ENCODE data around the gene ELF4. TPM values are rescaled to one million over a fixed set of nuclear protein-coding genes. Genes with fewer than 3 reads are reported as not detected.
A peak's percentile ranks its signal among the peaks of the same experiment; 100 is the strongest.

The ELF4 gene
- total and polyA plus RNA-seq, 2 of the 13 experiments (the other 11 are each of a cell fraction or from before 2014, with no cell fraction given), result 1.3 to 2.6 TPM

DNA sequence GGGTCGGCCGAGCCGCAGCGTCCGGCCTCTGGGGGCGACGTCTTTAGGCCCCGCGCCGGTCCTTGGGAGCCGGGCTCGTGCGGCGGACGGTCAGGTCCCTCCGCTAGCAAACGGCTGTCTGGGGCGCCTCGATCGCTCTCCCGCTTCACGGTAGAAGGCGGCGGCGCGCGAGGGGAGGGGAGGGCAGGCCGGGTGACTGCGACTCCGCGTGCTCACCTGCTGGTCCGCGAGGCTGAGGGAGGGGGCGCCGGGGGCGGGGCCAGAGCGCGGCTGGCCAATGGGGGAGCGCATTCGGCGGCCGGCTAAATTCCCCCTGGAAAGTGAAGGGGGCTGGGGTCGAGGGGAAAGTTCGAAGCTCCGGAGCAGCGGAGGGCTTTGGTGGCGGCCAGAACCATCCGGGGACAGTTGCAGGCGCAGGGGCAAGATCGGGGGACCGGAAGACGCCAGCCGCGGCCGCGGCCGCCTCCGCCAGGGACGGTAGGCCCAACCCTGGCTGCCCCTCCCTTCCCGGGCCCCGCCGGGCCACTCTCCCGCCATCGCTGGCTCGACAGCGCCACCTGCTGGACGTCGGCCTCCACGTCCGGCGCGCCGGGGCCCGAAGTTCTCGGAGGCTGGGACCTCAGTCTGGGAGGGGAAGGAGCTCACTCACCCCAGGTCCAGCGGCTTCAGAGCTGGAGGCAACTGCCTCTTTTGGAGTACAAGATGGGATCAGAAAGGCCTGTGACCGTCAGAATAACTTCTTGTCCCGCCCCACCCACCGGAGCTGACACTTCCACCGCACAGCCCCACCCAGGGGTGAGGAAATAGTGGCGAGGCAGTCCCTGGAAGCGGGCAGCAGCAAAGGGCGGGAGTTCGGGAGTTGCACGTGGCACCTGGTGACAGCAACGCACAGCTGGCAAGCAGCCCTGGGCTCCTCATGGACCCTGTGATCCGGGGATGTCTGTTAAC lies 49.9 kb downstream of the ELF4 start (continued):
- TF ChIP-seq, protein P1, sequence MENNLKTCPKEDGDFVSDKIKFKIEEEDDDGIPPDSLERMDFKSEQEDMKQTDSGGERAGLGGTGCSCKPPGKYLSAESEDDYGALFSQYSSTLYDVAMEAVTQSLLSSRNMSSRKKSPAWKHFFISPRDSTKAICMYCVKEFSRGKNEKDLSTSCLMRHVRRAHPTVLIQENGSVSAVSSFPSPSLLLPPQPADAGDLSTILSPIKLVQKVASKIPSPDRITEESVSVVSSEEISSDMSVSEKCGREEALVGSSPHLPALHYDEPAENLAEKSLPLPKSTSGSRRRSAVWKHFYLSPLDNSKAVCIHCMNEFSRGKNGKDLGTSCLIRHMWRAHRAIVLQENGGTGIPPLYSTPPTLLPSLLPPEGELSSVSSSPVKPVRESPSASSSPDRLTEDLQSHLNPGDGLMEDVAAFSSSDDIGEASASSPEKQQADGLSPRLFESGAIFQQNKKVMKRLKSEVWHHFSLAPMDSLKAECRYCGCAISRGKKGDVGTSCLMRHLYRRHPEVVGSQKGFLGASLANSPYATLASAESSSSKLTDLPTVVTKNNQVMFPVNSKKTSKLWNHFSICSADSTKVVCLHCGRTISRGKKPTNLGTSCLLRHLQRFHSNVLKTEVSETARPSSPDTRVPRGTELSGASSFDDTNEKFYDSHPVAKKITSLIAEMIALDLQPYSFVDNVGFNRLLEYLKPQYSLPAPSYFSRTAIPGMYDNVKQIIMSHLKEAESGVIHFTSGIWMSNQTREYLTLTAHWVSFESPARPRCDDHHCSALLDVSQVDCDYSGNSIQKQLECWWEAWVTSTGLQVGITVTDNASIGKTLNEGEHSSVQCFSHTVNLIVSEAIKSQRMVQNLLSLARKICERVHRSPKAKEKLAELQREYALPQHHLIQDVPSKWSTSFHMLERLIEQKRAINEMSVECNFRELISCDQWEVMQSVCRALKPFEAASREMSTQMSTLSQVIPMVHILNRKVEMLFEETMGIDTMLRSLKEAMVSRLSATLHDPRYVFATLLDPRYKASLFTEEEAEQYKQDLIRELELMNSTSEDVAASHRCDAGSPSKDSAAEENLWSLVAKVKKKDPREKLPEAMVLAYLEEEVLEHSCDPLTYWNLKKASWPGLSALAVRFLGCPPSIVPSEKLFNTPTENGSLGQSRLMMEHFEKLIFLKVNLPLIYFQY (CRISPR knock-in tag; IDR thresholded peaks at IDR 0.05; ENCODE audit: borderline replicate concordance), result peak; percentile 53; the same call in 1 of the 2 replicates
- TF ChIP-seq CEBPB (IDR thresholded peaks at IDR 0.05; ENCODE audit: borderline replicate concordance, low read depth, low read length) (no peak), ZNF530 (CRISPR knock-in tag; IDR thresholded peaks at IDR 0.05; ENCODE audit: low read depth) (no peak), XRCC5 (optimal IDR thresholded peaks at IDR 0.05; ENCODE audit: low read length) (peak; percentile 16), HMG20B (CRISPR knock-in tag; conservative IDR thresholded peaks at IDR 0.05) (no peak), TFDP1 (CRISPR knock-in tag; IDR thresholded peaks at IDR 0.05; ENCODE audit: borderline replicate concordance) (peak; percentile 90; the same call in 1 of the 2 replicates), ZNF557 (CRISPR knock-in tag; IDR thresholded peaks at IDR 0.05) (no peak), FOSL1 (CRISPR knock-in tag; IDR thresholded peaks at IDR 0.05; ENCODE audit: borderline replicate concordance) (no peak), PCBP1 (IDR thresholded peaks at IDR 0.05; ENCODE audit: borderline replicate concordance, low read depth, low read length) (no peak), CSRNP2 (CRISPR knock-in tag; conservative IDR thresholded peaks at IDR 0.05; ENCODE audit: low read depth) (no peak; the same call in 1 of the 2 replicates), ZFP91 (CRISPR knock-in tag; IDR thresholded peaks at IDR 0.05; ENCODE audit: borderline replicate concordance) (peak; percentile 40; the same call in 1 of the 2 replicates), ZNF232 (CRISPR knock-in tag; IDR thresholded peaks at IDR 0.05; ENCODE audit: borderline replicate concordance) (no peak), ISL2 (CRISPR knock-in tag; IDR thresholded peaks at IDR 0.05) (no peak), GABPB1 (CRISPR knock-in tag; IDR thresholded peaks at IDR 0.05) (peak; percentile 74; the same call in 1 of the 2 replicates), RFX1 (IDR thresholded peaks at IDR 0.05) (no peak), ZFP37 (CRISPR knock-in tag; IDR thresholded peaks at IDR 0.05; ENCODE audit: borderline replicate concordance) (no peak), TSC22D2 (CRISPR knock-in tag; IDR thresholded peaks at IDR 0.05; ENCODE audit: borderline replicate concordance) (no peak)
- TF ChIP-seq, protein P2, sequence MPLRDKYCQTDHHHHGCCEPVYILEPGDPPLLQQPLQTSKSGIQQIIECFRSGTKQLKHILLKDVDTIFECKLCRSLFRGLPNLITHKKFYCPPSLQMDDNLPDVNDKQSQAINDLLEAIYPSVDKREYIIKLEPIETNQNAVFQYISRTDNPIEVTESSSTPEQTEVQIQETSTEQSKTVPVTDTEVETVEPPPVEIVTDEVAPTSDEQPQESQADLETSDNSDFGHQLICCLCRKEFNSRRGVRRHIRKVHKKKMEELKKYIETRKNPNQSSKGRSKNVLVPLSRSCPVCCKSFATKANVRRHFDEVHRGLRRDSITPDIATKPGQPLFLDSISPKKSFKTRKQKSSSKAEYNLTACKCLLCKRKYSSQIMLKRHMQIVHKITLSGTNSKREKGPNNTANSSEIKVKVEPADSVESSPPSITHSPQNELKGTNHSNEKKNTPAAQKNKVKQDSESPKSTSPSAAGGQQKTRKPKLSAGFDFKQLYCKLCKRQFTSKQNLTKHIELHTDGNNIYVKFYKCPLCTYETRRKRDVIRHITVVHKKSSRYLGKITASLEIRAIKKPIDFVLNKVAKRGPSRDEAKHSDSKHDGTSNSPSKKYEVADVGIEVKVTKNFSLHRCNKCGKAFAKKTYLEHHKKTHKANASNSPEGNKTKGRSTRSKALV (CRISPR knock-in tag; IDR thresholded peaks at IDR 0.05), result no peak

Data from HepG2 (cell line).